ENCODE results near the gene PPP1R2.
"Not testable (repeated sequence)": the region's sequence is repeated elsewhere in the genome, so short reads cannot be mapped to it uniquely, and the experiment has no call there.

PPP1R2 gene

DNA sequence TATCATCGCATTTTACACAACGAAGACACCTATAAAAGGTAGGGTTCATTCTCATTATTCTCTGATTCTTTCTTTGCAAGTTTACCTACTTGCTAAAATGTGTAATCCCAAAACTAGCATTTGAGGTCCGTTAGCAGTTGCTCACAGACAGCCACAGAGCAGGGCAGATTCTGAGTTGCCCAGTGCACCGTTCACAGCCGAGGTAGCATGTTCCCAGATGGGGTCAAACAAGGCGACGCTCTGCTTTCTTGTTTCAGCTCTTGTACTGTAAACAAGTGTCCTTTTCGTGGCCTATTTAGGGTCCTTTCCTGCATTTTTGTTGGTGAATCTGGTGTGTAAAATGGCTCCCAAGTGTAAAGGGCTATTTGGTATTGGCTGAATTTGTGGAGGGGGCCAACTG, 3.1 kb downstream of the PPP1R2 start:
- no peak overlapping the region for H3K4me3 ChIP-seq (ENCODE audit: low read depth, low read length)

DNA sequence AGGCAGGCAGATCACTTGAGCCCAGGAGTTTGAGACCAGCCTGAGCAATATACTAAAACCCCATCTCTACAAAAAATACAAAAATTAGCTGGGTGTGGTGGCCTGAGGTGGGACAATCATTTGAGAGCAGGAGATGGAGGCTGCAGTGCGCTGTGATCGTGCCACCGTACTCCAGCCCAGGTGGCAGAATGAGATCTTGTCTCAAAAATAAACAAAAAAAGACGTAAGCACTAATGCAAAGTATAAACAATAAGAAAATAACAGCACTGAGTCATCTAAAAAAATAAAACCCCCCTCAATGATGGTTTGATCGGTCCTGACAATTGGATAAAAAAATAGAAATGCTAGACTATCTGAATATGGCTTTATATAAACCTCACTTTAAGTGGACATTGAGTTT, 3.6 kb downstream of the PPP1R2 start:
- no peak overlapping the region for H3K4me3 ChIP-seq (ENCODE audit: low read depth, low read length)

DNA sequence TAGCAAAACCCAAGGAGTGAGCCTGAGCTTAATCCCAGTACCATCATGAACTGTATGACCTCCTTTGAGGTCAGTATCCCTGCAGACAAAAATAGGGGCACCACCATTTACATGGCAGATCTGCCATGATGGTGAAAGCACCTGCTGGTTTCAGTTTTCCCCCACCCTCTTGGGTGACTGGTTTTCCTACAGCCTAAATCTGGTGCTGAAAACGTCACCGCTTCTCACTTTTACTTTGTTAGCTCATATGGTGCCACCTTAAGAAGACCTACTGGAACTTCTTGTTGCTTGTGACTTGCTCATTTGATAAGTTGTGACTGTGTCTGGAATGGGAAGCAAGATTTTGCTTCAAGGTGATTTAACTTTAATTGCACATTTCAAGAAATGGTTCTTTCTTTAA, 5.1 kb downstream of the PPP1R2 start:
- no peak overlapping the region for H3K4me3 ChIP-seq (ENCODE audit: low read depth, low read length)

DNA sequence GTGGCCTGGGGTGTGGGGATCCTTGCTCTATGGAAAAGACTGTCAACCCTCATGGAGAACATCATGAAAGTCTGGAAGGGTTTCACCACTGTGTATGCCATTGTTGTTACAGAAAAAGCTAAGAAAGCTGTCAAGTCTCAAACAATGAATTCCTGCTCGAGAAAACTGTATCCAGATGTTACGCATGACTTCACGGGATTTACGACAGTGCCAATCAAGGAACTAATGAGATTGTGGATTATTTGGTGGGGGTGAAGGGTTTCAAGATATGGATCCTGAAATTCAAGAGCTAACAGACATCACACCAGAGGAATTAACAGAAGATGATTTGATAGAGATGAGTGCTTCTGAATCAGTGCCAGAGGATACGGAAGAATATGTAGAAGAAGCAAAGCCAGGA, 7.8 kb downstream of the PPP1R2 start:
- H3K4me3 ChIP-seq (ENCODE audit: low read depth, low read length): no peak overlapping the region

DNA sequence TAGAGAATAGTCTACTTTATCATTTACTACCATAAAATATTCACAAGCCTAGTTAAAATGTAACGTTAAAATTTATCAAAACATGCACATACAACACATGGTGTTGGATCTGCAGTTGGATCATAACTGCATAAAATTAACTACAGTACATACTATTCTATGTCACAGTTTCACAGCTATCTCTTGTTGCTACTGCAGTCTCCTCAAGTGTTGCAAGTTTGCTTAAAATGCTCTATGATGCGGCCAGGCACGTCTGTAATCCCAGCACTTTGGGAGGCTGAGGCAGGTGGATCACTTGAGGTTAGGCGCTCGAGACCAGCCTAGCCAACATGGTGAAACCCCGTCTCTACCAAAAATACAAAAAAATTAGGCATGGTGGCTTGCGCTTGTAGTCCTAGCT, 10.3 kb downstream of the PPP1R2 start:
- no peak overlapping the region for H3K4me3 ChIP-seq (ENCODE audit: low read depth, low read length)

DNA sequence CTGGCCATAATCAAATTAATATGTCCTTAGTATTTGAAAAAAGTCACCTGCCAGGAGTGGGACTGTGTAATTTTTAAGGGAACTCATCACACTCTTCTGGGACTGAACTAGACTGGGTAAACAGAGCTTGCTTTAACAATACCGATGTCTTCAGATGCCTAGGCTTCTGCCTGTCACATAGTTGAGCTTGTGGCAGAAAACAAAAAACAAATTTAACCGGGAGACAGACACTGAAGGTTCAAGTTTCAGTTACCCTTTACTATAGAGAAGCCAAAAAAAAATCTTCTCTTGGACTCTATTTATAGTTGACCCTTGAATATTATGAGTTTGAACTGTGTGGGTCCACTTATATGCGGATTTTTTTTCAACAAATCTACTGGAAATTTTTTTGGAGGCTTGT, 10.8 kb downstream of the PPP1R2 start:
- H3K4me3 ChIP-seq (ENCODE audit: low read depth, low read length): no peak overlapping the region

DNA sequence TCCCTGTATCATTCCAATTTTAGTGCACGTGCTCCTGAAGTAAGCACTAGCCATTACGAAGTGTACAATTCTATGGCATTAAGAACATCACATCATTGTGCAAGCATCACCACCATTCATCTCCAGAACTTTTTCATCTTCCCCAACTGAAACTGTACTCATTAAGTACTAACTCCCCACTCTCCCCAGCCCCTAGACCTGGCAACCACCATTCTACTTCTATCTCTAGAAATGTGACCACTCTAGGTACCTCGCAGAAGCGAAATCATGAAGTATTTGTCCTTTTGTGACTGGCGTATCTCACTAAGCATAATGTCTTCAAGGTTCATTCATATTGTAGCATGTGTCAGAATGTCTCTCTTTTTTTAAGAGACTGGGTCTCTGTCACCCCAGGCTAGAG, 11.4 kb downstream of the PPP1R2 start:
- no peak overlapping the region for H3K4me3 ChIP-seq (ENCODE audit: low read depth, low read length)

DNA sequence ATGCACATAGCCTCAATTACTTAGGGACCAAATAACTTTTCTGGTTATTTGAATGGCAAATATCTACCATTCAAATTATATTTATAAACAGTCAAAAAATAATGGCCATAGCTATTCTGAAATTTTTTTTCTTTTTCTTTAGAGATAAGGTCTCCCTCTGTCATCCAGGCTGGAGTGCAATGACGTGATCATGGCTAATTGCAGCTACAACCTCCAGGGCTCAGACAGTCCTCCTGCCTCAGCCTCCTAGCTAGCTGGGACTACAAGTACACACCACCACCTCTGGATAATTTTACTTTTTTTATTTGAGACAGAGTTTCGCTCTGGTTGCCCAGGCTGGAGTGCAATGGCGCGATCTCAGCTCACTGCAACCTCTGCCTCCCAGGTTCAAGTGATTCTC, 16.6 kb downstream of the PPP1R2 start:
- no peak overlapping the region for H3K4me3 ChIP-seq (ENCODE audit: low read depth, low read length)

DNA sequence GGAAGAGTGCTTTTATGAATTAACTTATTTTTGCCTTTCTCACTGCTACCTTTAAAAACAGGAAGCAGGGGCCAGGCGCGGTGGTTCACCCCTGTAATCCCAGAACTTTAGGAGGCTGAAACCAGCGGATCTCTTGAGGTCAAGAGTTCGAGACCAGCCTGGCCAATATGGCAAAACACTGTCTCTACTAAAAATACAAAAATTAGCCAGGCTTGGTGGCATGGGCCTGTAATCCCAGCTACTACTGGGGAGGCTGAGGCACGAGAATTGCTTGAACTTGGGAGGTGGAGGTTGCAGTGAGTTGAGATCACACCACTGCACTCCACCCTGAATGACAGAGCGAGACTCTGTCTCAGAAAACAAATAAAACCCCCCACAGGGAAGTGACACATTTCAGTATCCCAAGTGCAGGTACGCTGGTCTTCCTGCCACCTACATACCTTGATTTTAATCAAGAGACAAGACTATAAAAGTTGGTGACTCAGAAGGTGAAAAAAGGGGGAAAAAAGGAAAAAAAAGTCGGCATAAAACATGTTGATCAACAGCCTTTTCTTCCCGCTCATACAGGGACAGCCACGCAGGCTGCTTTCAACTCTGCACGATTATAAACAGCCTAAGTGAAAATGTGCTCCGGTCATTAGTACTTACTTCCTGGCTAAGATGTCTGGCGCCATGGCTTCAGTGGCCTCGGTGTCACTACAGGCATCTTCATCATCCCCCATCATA, 18.8 kb downstream of the PPP1R2 start:
- H3K4me3 ChIP-seq (ENCODE audit: low read depth, low read length): no peak overlapping the region

DNA sequence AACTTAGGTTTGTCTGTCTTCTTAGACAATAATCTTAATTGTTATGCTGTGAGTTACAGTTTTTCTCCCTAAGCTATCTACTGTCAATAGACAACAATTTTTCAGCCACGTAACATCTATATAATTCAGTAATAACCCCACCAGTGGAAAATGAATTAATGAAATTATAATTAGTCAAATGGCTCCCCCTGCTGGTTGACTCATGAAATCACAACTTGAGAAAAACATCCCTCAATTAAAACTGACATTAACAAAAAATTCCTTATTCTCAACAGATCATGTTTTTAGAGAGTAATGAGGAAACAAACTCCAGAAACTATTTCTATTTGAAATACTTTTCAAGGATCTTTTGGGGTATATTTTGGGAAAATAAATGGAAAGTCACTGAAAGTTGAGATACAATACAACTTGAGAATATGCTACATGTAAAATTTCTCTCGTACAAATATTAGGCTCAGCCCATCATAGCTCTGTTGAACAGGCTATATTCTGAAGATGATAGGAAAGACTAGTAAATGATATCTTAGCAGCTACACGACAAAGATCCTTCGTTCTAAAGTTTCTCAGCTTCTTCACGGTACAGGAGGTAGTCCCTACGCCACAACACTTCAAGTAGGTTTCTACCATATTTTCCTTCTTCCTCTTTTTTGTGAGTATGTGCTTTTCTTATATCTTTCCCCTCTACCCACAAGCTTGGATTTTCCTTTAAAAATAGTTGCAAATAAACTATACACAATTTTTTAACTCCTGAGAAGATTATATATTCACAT, 20.7 kb downstream of the PPP1R2 start:
- no peak overlapping the region for H3K4me3 ChIP-seq (ENCODE audit: low read depth, low read length)

DNA sequence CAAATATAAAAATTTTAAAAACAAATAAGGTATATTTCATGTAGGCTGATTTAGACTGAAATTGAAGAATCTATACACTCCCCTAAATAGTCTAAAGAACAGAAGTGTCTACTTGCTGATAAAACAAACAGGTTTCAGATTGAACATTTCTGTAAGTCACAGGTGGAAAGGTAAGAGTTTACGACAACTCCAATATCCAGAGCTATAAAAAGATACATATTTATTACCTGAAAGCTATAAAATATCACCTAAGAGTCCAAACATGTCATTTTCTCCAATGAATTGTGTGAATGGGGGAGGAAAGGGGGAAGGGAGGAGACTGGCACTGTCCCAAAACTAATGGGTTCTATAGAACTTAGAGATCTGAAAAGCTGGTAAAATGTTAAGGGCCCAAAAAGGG, 26.1 kb downstream of the PPP1R2 start:
- no peak overlapping the region for H3K4me3 ChIP-seq (ENCODE audit: low read depth, low read length)

DNA sequence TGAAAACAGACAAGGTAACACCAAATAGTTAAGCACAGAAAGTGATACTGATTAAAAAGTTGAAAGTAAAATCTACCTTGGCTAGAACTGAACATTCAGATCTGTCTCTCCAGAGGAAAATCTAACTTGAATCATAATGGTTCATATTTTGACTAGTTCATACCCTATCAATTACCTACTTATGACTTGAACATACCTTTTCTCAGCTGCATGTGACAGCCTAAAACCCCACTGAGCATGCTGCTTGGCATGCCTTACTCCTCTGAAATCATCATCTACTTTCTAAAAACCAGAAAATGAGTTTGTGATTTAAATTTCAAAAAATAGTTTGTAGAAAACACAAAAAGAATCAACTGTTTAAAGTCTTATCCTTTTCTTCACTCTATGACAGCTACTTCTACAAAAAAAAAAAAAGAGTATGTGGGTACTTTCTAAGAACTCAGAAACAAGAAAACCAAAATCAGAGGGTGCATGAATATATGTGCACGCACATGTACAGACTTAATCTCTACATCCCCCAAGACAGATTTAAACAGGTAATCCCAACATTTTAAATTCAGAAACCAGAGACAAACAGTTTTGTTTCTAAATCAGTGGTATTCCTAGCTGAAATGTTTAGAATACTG, 28.4 kb downstream of the PPP1R2 start:
- not testable (repeated sequence) for H3K4me3 ChIP-seq (ENCODE audit: low read depth, low read length)

DNA sequence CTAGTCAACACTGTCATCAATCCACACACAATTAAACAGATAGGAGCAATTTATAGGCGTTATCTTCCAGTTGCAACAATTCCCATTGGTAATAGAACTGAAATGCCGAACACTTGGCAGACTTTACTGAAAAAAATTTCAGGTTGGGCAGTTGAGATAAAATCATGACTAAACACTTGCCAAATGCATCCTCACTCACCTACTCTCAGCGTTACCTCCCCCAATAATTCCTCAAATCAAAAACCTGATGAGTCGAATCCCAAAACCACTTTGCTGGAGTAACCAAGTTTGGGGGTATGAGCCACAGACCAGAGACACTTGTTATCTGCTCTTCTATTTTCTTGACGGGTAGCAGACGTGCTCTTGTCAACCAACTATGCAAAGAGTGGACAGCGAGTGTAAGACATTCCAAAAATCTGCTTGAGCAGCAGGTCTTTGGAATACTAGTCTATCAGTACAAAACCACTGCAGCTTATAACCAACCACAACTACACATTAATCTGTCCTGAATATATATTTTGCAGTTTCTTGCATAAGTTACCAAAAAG, 30.3 kb downstream of the PPP1R2 start:
- no peak overlapping the region for H3K4me3 ChIP-seq (ENCODE audit: low read depth, low read length)

DNA sequence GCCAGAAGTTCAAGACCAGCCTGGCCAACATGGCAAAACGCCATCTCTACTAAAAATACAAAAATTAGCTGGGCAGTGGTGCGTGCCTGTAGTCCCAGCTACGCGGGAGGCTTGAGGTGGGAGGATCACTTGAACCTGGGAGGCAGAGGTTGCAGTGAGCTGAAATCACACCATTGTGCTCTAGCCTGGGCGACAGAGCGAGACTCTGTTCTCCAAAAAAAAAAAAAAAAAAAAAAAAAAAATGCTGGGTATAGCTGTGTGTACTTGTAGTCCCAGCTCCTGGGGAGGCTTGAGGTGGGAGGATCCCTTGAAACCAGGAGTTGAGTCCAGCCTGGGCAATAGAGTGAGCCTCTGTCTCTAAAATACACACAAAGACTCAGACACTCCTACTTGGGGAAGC, 32.0 kb downstream of the PPP1R2 start:
- H3K4me3 ChIP-seq (ENCODE audit: low read depth, low read length): no peak overlapping the region

DNA sequence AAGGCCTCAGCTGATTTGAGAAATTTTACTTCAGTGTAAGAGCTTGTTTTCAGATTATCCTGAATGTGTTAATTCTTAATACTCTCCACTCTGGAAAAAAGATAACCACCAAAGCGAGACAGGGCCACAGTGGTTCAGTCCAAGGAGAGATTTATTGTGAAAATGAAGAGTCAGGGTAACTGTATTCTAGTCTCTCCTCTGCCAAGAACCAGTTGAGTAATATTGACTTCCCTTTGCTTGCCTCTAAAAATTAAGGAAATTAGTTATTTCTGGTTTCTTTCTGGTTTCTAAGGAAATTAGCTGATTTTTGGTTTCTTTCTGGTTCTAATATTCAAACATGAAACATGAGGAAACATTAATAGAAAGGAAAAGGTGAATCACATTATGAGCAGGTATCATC, 34.9 kb downstream of the PPP1R2 start:
- H3K4me3 ChIP-seq (ENCODE audit: low read depth, low read length): no peak overlapping the region

DNA sequence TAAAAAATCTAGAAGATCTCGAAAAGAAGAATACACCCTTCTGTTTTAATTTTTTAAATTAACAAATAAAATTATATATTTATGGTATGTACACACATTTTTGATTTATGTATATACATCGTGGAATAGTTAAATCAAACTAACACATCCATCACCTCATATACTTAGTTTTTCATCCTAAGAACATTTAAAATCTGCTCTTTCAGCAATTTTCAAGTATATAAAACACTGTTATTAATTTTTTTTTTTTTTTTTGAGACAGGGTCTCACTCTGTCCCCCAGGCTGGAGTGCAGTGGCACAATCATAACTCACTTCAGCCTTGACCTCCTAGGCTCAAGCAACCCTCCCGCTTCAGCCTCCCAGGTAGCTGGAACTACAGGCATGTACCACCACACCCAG, 67.5 kb downstream of the PPP1R2 start:
- H3K4me3 ChIP-seq (ENCODE audit: low read depth, low read length): no peak overlapping the region

DNA sequence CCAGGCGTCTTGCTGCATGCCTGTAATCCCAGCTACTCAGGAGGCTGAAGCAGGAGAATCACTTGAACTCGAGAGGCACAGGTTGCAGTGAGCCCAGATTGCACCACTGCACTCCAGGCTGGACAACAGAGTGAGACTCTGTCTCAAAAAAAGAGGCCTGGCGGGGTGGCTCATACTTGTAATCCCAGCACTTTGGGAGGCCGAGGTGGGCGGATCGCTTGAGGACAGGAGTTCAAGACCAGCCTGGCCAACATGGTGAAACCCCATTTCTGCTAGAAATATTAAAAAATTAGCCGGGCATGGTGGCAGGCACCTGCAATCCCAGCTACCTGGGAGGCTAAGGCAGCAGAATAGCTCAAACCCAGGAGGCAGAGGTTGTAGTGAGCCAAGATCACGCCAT, 68.0 kb downstream of the PPP1R2 start:
- not testable (repeated sequence) for H3K4me3 ChIP-seq (ENCODE audit: low read depth, low read length)

DNA sequence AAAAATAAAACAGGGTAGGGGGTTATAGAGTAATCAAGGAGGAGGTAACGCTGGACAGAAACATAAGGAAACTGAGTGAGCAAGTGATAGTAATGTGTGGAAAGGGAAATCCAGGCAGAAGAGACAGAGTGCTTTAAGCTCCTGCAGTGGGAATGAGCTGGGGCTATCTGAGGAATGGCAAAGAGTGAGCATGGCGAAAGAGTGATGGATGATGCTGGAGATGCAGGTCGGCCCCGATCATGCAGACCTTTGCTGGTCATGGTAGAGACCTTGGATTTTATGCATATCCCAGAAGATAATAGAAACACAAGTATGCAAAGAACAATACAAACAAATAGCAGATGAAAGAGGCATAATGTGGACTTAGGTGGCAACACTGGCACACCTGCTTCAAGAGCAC, 74.3 kb downstream of the PPP1R2 start:
- no peak overlapping the region for H3K4me3 ChIP-seq (ENCODE audit: low read depth, low read length)

DNA sequence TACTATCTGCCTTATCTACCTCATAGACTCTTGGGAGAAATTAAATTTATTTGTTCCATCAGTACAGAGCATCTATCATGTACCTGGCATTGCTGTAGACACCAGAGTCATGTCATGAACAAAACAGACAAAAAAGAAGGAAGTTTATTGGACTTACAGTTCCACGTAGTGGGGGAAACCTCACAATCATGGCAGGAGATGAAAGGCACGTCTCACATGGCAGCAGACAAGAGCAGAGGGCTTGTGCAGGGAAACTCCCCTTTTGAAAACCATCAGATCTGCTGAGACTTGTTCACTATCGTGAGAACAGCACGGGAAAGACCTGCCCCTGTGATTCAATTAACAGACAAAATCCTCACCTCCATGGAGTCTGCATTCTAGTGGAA, 74.7 kb downstream of the PPP1R2 start:
- H3K4me3 ChIP-seq (ENCODE audit: low read depth, low read length): no peak overlapping the region

DNA sequence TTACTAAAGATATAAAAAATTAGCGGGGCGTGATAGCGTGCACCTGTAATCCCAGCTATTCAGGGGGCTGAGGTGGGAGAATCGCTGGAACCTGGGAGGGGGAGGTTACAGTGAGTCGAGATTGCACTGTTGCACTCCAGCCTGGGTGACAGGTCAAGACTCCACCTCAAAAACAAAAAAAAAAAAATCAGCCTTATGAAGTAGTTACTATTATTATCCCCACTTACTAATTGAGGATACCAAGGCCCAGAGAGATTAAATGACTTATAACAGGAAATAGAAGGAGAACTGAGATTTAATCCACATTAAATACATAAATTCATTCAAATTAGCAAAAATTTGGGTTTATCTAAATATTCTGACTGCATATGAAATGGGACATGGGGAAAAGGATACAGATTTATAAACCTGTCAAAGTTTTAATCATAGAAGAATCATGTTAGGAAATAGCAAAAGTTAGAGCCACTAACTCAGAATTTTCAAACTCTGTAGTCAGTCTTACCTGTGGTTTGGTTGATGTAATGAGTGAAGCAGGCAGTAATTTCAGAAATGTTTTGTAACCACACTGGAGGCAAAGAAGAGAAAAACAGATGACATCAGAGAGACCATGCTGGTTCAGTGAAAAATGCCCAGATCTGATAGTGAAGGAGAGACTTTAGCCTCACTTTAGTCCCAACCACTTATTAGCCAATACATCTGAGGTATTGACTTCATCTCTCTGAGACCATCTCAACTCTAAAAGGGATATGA, 75.3 kb downstream of the PPP1R2 start:
- H3K4me3 ChIP-seq (ENCODE audit: low read depth, low read length): no peak overlapping the region

DNA sequence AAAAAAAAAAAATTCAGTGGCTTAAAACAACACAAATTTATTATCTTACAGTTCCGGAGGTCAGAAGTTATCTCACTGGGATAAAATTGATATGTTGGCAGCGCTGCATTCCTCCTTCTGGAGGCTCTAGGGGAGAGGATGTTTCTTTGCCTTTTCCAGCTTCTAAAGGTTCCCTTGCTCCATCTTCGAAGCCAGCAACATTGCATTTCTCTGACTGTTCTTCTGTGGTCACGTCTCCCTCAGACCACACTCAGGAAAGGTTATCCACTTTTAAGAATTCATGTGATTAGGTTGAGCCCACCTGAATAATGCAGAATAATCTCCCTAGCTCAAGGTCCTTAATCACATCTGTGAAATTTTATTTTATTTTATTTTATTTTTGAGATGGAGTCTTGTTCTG, 76.9 kb downstream of the PPP1R2 start:
- H3K4me3 ChIP-seq (ENCODE audit: low read depth, low read length): no peak overlapping the region

Data from iPS-11a (cell line).